GM21528 (cell line): ENCODE results near the gene SH3BP5.

Source experiments
- ATAC-seq: cut with Tn5 transposase; IDR thresholded peaks from one replicate; pipeline ENCODE4 v1.9.1; 2021; ENCODE audit warnings: mild to moderate bottlenecking, moderate library complexity; ENCODE audit not compliant: unreplicated experiment, low FRiP score

The SH3BP5 gene

DNA sequence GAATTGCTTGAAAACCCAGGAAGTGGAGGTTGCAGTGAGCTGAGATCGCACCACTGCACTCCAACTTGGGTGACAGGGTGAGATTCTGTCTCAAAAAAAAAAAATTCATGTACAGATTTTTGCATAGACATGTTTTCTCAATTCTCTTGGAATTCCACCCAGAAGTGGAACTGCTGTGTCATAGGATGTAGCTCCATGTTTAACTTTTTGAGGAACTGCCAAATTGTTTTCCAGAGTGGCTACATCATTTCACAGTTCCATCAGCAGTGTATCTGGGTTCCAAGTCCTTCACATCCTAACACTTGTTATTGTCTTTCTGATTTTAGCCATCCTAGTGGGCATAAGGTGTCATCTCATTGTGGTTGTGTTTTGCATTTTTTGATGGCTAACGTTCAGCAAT is 116.4 kb downstream of the SH3BP5 start:
- no peak for ATAC-seq

DNA sequence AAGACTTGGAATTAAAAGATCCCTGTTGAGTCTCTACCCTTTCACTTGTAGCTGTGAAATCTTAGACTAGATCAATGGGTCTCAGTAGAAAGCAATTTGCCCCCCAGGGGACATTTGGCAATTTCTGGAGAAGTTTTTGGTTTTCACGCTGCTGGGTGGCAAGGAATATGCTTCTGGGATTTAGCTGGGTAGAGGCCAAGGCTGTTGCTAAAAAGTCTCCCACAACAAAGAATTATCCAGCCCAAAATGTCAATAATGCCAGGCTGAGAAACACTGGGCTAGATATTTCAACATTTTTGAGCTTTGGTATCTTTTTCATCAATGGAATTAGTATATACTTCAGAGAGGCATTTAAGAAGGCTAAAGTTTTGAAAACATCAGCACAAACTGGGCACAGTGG is 117.6 kb downstream of the SH3BP5 start:
- ATAC-seq, result no peak

- no peak for ATAC-seq
These were observed 120.4 kb downstream of the SH3BP5 start for GRCh38 chr3:15211937-15212336.

DNA sequence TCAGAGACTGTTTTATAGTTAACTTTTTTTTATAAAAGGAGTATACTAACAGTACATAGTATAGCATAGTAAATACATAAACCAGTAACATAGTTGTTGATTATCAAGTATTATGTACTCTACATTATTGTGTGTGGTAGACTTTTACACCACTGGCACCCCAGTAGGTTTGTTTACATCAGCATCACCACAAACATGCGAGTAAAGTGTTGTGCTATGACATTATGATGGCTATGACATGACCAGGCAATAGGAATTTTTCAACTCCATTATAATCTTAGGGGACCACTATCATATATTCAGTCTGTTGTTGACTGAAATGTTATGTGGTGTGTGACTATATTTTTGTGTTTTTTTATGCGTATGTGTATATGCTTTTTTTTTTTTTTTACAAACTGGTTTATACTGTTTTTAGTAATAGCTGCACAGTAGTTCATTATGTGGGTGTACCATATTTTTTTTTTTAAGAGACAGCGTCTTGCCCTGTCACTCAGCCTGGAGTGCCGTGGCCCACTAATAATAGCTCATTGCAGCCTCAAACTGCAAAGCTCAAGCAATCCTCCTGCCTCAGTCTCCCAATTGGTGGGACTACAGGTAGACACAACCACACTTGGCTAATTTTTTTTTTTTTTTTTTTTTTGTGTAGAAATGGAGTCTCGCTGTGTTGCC is 124.4 kb downstream of the SH3BP5 start:
- no peak for ATAC-seq

GRCh38 chr3:15206662-15207576 is 125.5 kb downstream of the SH3BP5 start:
- peak; percentile 35 for ATAC-seq

GRCh38 chr3:15205934-15206661 is 126.3 kb downstream of the SH3BP5 start, which contains the start of gene CAPN7:
Gene CAPN7, plus strand, starts transcription at chr3:15206246. Its CDS starts 250 bp downstream, at chr3:15206496.
- ATAC-seq, result peak; percentile 89

DNA sequence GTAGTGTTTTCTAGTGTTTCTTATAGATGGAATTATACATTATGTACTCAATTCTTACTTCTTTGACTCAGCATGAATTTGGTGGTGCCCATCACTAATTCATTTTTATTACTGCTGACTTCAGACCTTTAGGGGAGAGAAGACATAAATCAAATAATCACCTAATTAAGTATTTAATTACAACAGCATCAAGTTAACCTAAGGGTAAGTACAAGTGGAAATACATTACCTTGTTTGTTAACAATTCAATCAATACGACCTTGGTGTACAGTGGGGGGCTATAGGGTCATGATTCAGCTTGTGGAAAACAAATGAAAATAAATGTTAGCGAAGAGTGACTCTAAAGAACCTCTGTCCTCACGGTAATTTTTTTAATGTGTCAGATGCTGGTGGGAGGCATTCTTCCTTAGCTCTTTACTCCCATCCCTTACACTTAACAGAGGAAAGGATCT is 126.9 kb downstream of the SH3BP5 start:
- ATAC-seq, result no peak
